ES-I3 (cell line): Measurements from ENCODE around the gene ZNF48.

Source experiments
- H3K36me3 ChIP-seq: 2 replicates; pipeline ENCODE4 v1.6.1; 2013; ENCODE audit warnings: mild to moderate bottlenecking, low read length, control low read depth, moderate library complexity; ENCODE audit not compliant: insufficient read depth
- H3K4me1 ChIP-seq: 2 replicates; pipeline ENCODE4 v1.6.1; 2013; ENCODE audit warnings: mild to moderate bottlenecking, control low read depth, low read length; ENCODE audit not compliant: insufficient read depth
- H3K9ac ChIP-seq: 2 replicates; pipeline ENCODE4 v1.6.1; 2013; ENCODE audit warnings: low read depth, mild to moderate bottlenecking, low read length, moderate library complexity
- H3K9me3 ChIP-seq: 2 replicates; pipeline ENCODE4 v1.6.1; 2013; ENCODE audit warnings: mild to moderate bottlenecking, low read length, moderate library complexity; ENCODE audit not compliant: control insufficient read depth, insufficient read depth

The ZNF48 gene

GRCh38 chr16:30418350-30419181 lies 23.3 kb downstream of the ZNF48 start:
- H3K9me3 ChIP-seq, result no peaks in the 10 kb centered on the region
- H3K4me1 ChIP-seq, result no peaks in the 10 kb centered on the region; the same call in 1 of the 2 replicates
- H3K9ac ChIP-seq, result peak overlapping the region; percentile 69
- H3K36me3 ChIP-seq, result 0 out of 2 replicates have a peak, but pooled peaks cover 3% of the 10 kb centered on the region

- H3K9me3 ChIP-seq, result no peaks in the 10 kb centered on the region
- H3K9ac ChIP-seq, result no peak overlapping the region
- H3K4me1 ChIP-seq, result peaks cover 3% of the 10 kb centered on the region; the same call in 1 of the 2 replicates
- H3K36me3 ChIP-seq, result peaks cover 12% of the 10 kb centered on the region; the same call in 1 of the 2 replicates
Observed at GRCh38 chr16:30421010-30421409, 25.8 kb downstream of the ZNF48 start.

DNA sequence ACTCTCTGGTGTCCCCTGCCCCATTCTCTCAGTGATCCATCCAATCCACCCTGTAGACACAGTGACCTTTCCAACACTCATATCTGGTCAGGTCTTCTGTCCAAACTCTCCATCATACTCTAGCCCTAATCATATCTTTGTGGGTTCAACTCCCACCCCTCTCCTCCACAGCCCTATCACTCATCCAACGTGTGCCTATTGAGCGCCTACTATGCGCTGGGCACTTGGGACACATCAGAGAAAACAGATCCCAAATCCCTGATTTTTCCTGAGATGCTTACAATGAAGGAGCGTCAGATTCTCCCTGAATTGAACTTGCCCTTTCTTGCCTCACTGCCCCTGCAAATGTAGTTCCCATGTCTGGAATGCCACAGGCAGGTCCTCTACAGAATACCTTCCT lies 32.8 kb downstream of the ZNF48 start:
- Histone ChIP-seq H3K36me3 (peaks cover 12% of the 10 kb centered on the region; the same call in 1 of the 2 replicates), H3K4me1 (peaks cover 10% of the 10 kb centered on the region; the same call in 1 of the 2 replicates), H3K9ac (no peak overlapping the region), H3K9me3 (no peaks in the 10 kb centered on the region)

DNA sequence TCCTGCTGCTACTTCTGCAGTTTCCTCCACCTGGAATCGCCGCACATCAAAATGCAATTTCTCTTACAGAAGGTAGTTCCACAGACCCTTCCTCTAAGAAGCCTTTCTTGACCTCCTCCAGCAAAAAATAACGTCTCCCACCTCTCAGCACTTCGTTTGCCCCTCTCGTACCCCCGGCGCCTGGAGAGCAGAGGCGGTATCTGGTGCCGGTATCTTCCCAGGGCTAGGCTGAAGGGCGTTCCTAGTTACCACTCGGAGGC lies 34.1 kb downstream of the ZNF48 start:
- Histone ChIP-seq H3K36me3 (peaks cover 6% of the 10 kb centered on the region; the same call in 1 of the 2 replicates), H3K9ac (peak overlapping the region; percentile 77)

DNA sequence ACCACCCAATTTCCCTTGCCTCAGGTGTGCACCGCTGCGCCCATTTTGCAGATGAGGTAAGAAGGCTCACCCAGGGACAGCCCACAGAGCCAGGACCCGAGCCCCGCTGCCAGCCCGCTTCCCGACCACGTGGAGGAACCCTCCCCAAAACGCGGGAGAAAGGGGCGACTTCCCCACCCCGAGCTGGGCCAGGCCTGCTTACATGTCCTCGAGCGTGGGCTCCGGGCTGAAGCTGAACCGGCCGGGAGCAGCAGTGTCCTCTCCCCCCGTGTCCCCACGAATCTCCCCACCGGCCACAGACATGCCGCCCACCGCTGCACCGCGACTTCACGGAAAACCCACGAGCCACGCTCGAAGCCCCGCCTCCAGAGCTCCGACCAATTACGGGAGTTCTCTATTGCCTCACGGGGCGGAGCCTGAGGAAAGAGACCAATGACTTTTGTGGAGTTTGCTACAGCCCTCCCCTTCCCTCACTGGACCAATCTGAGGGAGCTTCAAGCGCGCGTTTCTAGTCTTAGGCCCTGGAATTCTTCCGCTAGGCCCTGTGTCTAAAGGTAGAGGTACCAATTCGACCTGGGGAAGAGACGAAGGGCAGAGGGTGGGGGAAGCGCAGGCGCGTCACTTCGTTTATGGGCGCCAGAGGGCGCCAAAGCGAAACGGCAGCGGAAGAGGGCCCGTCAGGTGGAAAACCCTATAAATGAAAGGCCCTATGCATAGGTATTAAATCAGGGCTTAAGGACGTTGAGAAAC lies 34.6 kb downstream of the ZNF48 start, which contains the start of gene DCTPP1:
Gene DCTPP1 (minus strand): TSS at position 353 of the 750 bp plus-strand sequence. CDS start 50 bp downstream, at position 303.
- Histone ChIP-seq H3K36me3 (0 out of 2 replicates have a peak, but pooled peaks cover under 1% of the 10 kb centered on the region), H3K9me3 (no peaks in the 10 kb centered on the region), H3K9ac (peak within 1 kb of the TSS; percentile 77), H3K4me1 (peaks cover 10% of the 10 kb centered on the region; the same call in 1 of the 2 replicates)

More for the DNA sequence above, 34.1 kb downstream of the ZNF48 start:
- H3K4me1 ChIP-seq, result peaks cover 10% of the 10 kb centered on the region; the same call in 1 of the 2 replicates
- no peaks in the 10 kb centered on the region for H3K9me3 ChIP-seq

- H3K9ac ChIP-seq, result peak overlapping the region; percentile 34; the same call in 1 of the 2 replicates
- no peaks in the 10 kb centered on the region for H3K36me3 ChIP-seq
- H3K4me1 ChIP-seq, result peaks cover 10% of the 10 kb centered on the region; the same call in 1 of the 2 replicates
- no peaks in the 10 kb centered on the region for H3K9me3 ChIP-seq
Observed at GRCh38 chr16:30430428-30430970, 35.3 kb downstream of the ZNF48 start.

- H3K4me1 ChIP-seq, result peaks cover 7% of the 10 kb centered on the region; the same call in 1 of the 2 replicates
- H3K36me3 ChIP-seq, result no peaks in the 10 kb centered on the region
- no peaks in the 10 kb centered on the region for H3K9me3 ChIP-seq
- H3K9ac ChIP-seq, result no peak overlapping the region
Observed at GRCh38 chr16:30434852-30435251, 39.6 kb downstream of the ZNF48 start.

- Histone ChIP-seq H3K9ac (no peak overlapping the region), H3K36me3 (no peaks in the 10 kb centered on the region), H3K9me3 (no peaks in the 10 kb centered on the region), H3K4me1 (no peaks in the 10 kb centered on the region)
Observed at GRCh38 chr16:30437511-30438046, 42.4 kb downstream of the ZNF48 start.

- Histone ChIP-seq H3K9ac (no peak overlapping the region), H3K36me3 (peaks cover under 1% of the 10 kb centered on the region; the same call in 1 of the 2 replicates), H3K9me3 (peaks cover 2% of the 10 kb centered on the region; the same call in 1 of the 2 replicates), H3K4me1 (no peaks in the 10 kb centered on the region)
Observed at GRCh38 chr16:30438835-30439234, 43.6 kb downstream of the ZNF48 start.

DNA sequence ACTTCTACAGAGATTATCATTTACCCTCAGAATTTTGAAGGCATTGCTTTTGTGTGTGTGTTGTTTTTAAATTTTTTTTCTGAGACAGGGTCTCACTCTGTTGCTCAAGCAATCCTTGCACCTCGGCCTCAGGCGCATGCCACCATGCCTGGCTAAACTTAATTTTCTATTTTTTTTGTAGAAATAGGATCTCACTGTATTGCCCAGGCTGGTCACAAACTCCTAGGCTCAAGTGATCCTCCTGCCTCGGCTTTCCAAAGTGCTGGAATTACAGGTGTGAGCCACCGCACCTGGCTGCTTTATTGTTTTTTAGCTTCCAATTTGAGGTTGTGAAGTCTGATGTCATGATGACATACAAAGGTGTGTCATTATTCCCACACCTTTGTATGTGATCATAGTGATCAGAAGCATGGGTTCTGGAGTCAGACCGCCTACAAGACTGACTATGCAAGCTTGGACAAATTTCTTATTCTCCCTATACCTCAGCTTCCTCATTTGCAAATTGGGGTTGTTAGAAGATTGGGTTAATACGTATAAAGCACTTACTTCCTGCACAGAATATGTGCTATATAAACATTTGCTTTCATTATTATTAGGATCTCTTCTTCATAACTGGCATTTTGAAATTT lies 44.6 kb downstream of the ZNF48 start:
- peaks cover 3% of the 10 kb centered on the region; the same call in 1 of the 2 replicates for H3K9me3 ChIP-seq
- H3K9ac ChIP-seq, result no peak overlapping the region
- no peaks in the 10 kb centered on the region for H3K4me1 ChIP-seq
- peaks cover 6% of the 10 kb centered on the region; the same call in 1 of the 2 replicates for H3K36me3 ChIP-seq

GRCh38 chr16:30443631-30444030 lies 48.4 kb downstream of the ZNF48 start:
- Histone ChIP-seq H3K36me3 (peaks cover 6% of the 10 kb centered on the region; the same call in 1 of the 2 replicates), H3K9me3 (peaks cover 3% of the 10 kb centered on the region; the same call in 1 of the 2 replicates), H3K9ac (no peak overlapping the region), H3K4me1 (no peaks in the 10 kb centered on the region)

- H3K36me3 ChIP-seq, result peaks cover 6% of the 10 kb centered on the region; the same call in 1 of the 2 replicates
- H3K9ac ChIP-seq, result peak overlapping the region; percentile 96
- H3K9me3 ChIP-seq, result peaks cover 3% of the 10 kb centered on the region; the same call in 1 of the 2 replicates
- no peaks in the 10 kb centered on the region for H3K4me1 ChIP-seq
Observed at GRCh38 chr16:30444231-30445148, 49.3 kb downstream of the ZNF48 start.

DNA sequence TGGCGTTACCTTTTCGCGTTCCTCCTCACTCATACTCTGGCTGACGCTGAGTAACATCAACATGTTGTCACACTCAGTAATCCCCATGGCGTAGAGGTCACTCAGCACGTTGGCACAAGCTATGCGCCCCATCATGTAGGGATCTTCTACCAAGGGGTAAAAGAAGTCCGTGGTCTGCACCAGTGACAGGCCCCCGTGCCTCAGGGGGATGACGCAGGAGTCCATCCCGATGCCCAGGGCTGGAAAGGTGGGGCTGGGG lies 49.9 kb downstream of the ZNF48 start:
- H3K36me3 ChIP-seq, result peaks cover 6% of the 10 kb centered on the region; the same call in 1 of the 2 replicates
- peaks cover 3% of the 10 kb centered on the region; the same call in 1 of the 2 replicates for H3K9me3 ChIP-seq
- no peaks in the 10 kb centered on the region for H3K4me1 ChIP-seq

More for the DNA sequence above, 49.9 kb downstream of the ZNF48 start:
- H3K9ac ChIP-seq, result peak overlapping the region; percentile 96
